OCI-LY3 (cell line): ENCODE measurements around the gene PTPN3.

Experiments used
- H2AFZ ChIP-seq: fragments of 200-600, 300-600 bp; shearing (Covaris generic); 2 replicates; pipeline ENCODE4 v1.6.0; 2014; ENCODE audit warnings: antibody characterized with exemption, low read depth, low read length
- H3K27ac ChIP-seq: fragments of 200-600, 300-600 bp; sonication (generic); 2 replicates; pipeline ENCODE4 v1.5.1; 2014; ENCODE audit warnings: mild to moderate bottlenecking, low read length, moderate library complexity, mixed read lengths
- H3K27me3 ChIP-seq: fragments of 200-600, 300-600 bp; sonication (generic); 2 replicates; pipeline ENCODE4 v1.6.1; 2014; ENCODE audit warnings: low read depth, low read length, mixed read lengths
- H3K36me3 ChIP-seq: fragments of 200-600, 300-600 bp; sonication (generic); replicated peaks from 2 replicates; pipeline ENCODE3; 2014; ENCODE audit warnings: low read depth, low read length, mixed read lengths
- H3K4me1 ChIP-seq: fragments of 300-600, 200-600 bp; sonication (generic); 2 replicates; pipeline ENCODE4 v1.6.1; 2014; ENCODE audit warnings: low read length, mixed read lengths
- H3K4me2 ChIP-seq: fragments of 200-600, 300-600 bp; sonication (generic); 2 replicates; pipeline ENCODE4 v1.6.1; 2014; ENCODE audit warnings: low read length, mixed read lengths
- H3K4me3 ChIP-seq: fragments of 300-600, 200-600 bp; sonication (generic); 2 replicates; pipeline ENCODE4 v1.5.1; 2014; ENCODE audit warnings: antibody characterized with exemption, mild to moderate bottlenecking, low read length, moderate library complexity
- H3K79me2 ChIP-seq: fragments of 300-600, 200-600 bp; shearing (Covaris generic); 2 replicates; pipeline ENCODE4 v1.6.1; 2014; ENCODE audit warnings: mild to moderate bottlenecking, low read length, mixed read lengths
- H3K9ac ChIP-seq: fragments of 300-600, 200-600 bp; shearing (Covaris generic); 2 replicates; pipeline ENCODE4 v1.6.0; 2014; ENCODE audit warnings: mild to moderate bottlenecking, low read length, moderate library complexity
- H3K9me3 ChIP-seq: fragments of 200-600, 300-600 bp; shearing (Covaris generic); 2 replicates; pipeline ENCODE4 v1.6.1; 2014; ENCODE audit warnings: low read length, mixed read lengths; ENCODE audit not compliant: insufficient read depth
- H4K20me1 ChIP-seq: fragments of 200-600, 300-600 bp; sonication (generic); 2 replicates; pipeline ENCODE4 v1.6.1; 2016; ENCODE audit warnings: low read length, mixed read lengths; ENCODE audit not compliant: insufficient read depth
- EZH2phosphoT487 ChIP-seq: fragments of 200-600 bp; shearing (Covaris generic); IDR thresholded peaks from 2 replicates; pipeline ENCODE4 v1.6.1; 2018; ENCODE audit warnings: antibody characterized with exemption, mixed run types, low read depth
- TF ChIP-seq, protein P1 (sequence below): fragments of 200-600, 300-600 bp; sonication (generic); IDR thresholded peaks from 2 replicates; pipeline ENCODE4 v1.5.1; 2014; ENCODE audit warnings: antibody characterized with exemption, low read length, low read depth

The PTPN3 gene

DNA sequence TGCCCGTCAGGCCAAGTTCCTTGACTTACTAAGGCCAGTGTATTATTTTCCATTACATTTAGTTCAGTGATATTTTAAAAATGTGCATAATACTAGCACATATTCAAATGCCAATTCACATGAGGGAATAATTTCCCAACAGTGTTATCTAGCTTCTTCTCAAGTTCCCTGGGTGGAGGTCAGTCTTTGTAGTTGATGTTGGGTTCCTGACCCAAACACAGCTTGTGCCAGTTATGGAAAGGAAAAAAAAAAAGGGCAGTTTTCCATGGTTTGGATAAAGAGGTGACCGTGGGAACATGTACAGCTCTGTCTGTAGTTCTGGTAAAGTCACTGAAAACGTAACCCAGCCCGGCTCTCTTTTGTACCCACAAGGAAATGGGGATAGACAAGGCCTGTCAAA is 11.5 kb upstream of the PTPN3 start:
- Histone ChIP-seq H3K9ac (no peak overlapping the region), H3K27me3 (peaks cover 7% of the 10 kb centered on the region), H3K79me2 (no peaks in the 10 kb centered on the region), H2AFZ (no peak overlapping the region), H3K4me1 (peaks cover 8% of the 10 kb centered on the region), H3K36me3 (no peaks in the 10 kb centered on the region), H3K27ac (no peak overlapping the region), H3K4me2 (no peak overlapping the region), H4K20me1 (no peaks in the 10 kb centered on the region), H3K9me3 (no peaks in the 10 kb centered on the region), H3K4me3 (no peak overlapping the region)
- TF ChIP-seq, protein P1, sequence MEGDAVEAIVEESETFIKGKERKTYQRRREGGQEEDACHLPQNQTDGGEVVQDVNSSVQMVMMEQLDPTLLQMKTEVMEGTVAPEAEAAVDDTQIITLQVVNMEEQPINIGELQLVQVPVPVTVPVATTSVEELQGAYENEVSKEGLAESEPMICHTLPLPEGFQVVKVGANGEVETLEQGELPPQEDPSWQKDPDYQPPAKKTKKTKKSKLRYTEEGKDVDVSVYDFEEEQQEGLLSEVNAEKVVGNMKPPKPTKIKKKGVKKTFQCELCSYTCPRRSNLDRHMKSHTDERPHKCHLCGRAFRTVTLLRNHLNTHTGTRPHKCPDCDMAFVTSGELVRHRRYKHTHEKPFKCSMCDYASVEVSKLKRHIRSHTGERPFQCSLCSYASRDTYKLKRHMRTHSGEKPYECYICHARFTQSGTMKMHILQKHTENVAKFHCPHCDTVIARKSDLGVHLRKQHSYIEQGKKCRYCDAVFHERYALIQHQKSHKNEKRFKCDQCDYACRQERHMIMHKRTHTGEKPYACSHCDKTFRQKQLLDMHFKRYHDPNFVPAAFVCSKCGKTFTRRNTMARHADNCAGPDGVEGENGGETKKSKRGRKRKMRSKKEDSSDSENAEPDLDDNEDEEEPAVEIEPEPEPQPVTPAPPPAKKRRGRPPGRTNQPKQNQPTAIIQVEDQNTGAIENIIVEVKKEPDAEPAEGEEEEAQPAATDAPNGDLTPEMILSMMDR: no peak
- TF ChIP-seq EZH2phosphoT487: no peak

DNA sequence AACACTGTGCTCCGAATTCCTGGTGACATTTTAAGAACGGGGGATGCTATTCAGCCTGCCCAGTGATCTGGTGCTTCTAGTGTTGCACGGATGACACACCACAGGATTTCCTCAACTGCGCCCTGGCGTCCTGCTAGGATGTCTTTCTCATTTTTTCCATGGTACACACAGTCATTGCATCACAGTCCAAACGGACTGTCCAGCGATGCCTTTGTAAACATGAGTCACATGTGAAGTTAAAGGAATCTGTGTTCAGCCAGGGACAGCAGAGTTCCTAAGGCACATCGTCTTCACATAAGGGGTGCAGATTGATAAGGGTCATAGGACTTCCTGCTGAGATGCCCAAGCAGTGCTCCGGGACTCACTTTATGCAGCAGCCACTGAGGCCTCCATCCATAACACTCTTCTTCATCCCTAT is 9.3 kb upstream of the PTPN3 start:
- Histone ChIP-seq H2AFZ (no peak overlapping the region), H3K9me3 (no peaks in the 10 kb centered on the region), H3K27ac (no peak overlapping the region), H3K4me2 (no peak overlapping the region), H4K20me1 (no peaks in the 10 kb centered on the region), H3K9ac (no peak overlapping the region), H3K36me3 (no peaks in the 10 kb centered on the region), H3K27me3 (peaks cover 20% of the 10 kb centered on the region), H3K4me3 (no peak overlapping the region), H3K79me2 (no peaks in the 10 kb centered on the region), H3K4me1 (peaks cover 4% of the 10 kb centered on the region)
- TF ChIP-seq, protein P1: no peak
- TF ChIP-seq EZH2phosphoT487: no peak

DNA sequence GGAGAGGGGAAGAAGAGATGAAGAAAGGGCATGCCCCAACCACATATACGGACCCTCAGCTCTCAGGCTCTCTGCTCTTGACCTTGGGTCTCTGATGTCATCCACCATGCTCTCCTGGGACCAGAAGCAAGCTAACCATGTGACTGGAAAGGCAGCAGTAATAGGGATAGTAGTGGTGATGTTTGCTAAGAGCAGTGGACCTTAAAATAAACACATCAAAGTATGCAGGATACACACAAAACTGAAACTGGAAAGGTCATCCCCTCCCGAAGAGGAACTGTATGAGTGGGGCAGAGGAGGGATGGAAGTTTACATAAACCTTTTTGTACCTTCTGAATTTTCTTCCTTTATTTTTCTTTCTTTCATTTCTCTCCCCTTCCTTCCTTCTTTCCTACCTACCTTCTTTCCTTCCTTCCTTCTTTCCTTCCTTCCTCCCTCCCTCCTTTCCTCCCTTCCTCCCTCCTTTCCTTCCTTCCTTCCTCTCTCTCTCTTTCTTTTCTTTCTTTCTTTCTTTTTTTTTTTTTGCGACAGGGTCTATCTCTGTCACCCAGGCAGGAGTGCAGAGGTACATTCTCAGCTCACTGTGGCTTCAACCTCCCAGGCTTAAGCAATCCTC is 8.1 kb upstream of the PTPN3 start:
- no peak overlapping the region for H3K4me2 ChIP-seq
- no peaks in the 10 kb centered on the region for H3K79me2 ChIP-seq
- H3K9me3 ChIP-seq: no peaks in the 10 kb centered on the region
- TF ChIP-seq EZH2phosphoT487: no peak
- TF ChIP-seq, protein P1: no peak
- H2AFZ ChIP-seq: no peak overlapping the region
- H4K20me1 ChIP-seq: no peaks in the 10 kb centered on the region
- H3K36me3 ChIP-seq: no peaks in the 10 kb centered on the region
- peaks cover 32% of the 10 kb centered on the region for H3K27me3 ChIP-seq
- H3K9ac ChIP-seq: no peak overlapping the region
- no peak overlapping the region for H3K4me3 ChIP-seq
- no peak overlapping the region for H3K27ac ChIP-seq
- H3K4me1 ChIP-seq: no peaks in the 10 kb centered on the region

DNA sequence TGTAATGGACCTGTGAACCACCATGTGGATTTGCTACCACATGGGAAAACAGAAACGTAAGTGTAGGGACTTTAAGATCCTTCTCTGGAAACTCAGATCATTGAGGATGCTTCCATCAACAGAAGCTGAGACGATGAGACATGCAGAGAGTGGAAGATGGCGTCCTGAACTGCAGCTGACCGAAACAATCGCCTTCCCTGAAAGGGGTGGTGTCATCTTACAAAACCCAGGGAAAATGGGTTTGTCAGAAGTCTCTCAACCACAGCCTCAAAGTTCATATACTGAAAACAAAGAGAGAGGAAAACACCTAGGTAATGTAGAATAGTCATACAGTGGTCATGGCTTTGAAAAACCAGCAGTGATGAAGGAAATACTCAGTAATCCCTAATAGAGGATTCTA is 6.6 kb upstream of the PTPN3 start:
- no peak overlapping the region for H3K27ac ChIP-seq
- no peaks in the 10 kb centered on the region for H4K20me1 ChIP-seq
- TF ChIP-seq EZH2phosphoT487: no peak
- TF ChIP-seq, protein P1: no peak
- no peaks in the 10 kb centered on the region for H3K9me3 ChIP-seq
- H3K36me3 ChIP-seq: no peaks in the 10 kb centered on the region
- peaks cover 32% of the 10 kb centered on the region for H3K27me3 ChIP-seq
- no peak overlapping the region for H3K4me3 ChIP-seq
- H3K4me2 ChIP-seq: no peak overlapping the region
- no peaks in the 10 kb centered on the region for H3K4me1 ChIP-seq
- H2AFZ ChIP-seq: no peak overlapping the region
- no peak overlapping the region for H3K9ac ChIP-seq
- H3K79me2 ChIP-seq: no peaks in the 10 kb centered on the region
